HG02884 (cell line): ENCODE measurements around the gene MSL1.
"Not testable (repeated sequence)": the region's sequence is repeated elsewhere in the genome, so short reads cannot be mapped to it uniquely, and the experiment has no call there.

Experiments
- ATAC-seq: cut with Tn5 transposase; IDR thresholded peaks from one replicate; pipeline ENCODE4 v1.9.1; 2021; ENCODE audit warnings: mild to moderate bottlenecking, moderate library complexity; ENCODE audit not compliant: unreplicated experiment

MSL1 gene

GRCh38 chr17:40124279-40125141 is 2.7 kb downstream of the MSL1 start:
- ATAC-seq: no peak

GRCh38 chr17:40129498-40129897 is 7.7 kb downstream of the MSL1 start:
- ATAC-seq: no peak

- ATAC-seq: no peak
Measured at GRCh38 chr17:40130352-40131042, 8.7 kb downstream of the MSL1 start.

GRCh38 chr17:40134184-40134583 is 12.4 kb downstream of the MSL1 start:
- ATAC-seq: no peak

- ATAC-seq: no peak
Measured at GRCh38 chr17:40135817-40136216, 14.0 kb downstream of the MSL1 start.

- peak; percentile 5 for ATAC-seq
Measured at GRCh38 chr17:40139566-40140058, 17.8 kb downstream of the MSL1 start.

- not testable (repeated sequence) for ATAC-seq
Measured at GRCh38 chr17:40143166-40143565, 21.4 kb downstream of the MSL1 start.

- no peak for ATAC-seq
Measured at GRCh38 chr17:40145476-40145875, 23.7 kb downstream of the MSL1 start.

- no peak for ATAC-seq
Measured at GRCh38 chr17:40148527-40148926, 26.8 kb downstream of the MSL1 start.

GRCh38 chr17:40150276-40150675 is 28.5 kb downstream of the MSL1 start:
- ATAC-seq: no peak

GRCh38 chr17:40151414-40151963 is 29.7 kb downstream of the MSL1 start:
- ATAC-seq: no peak

GRCh38 chr17:40153603-40154236 is 31.9 kb downstream of the MSL1 start:
- ATAC-seq: no peak

GRCh38 chr17:40157973-40158372 is 36.2 kb downstream of the MSL1 start:
- ATAC-seq: no peak

- ATAC-seq: no peak
Measured at GRCh38 chr17:40158438-40159013, 36.8 kb downstream of the MSL1 start.

- ATAC-seq: no peak
Measured at GRCh38 chr17:40159456-40159855, 37.7 kb downstream of the MSL1 start.

- ATAC-seq: no peak
Measured at GRCh38 chr17:40167685-40168261, 46.0 kb downstream of the MSL1 start.

GRCh38 chr17:40168262-40168832 is 46.6 kb downstream of the MSL1 start:
- ATAC-seq: no peak

GRCh38 chr17:40170325-40170724 is 48.6 kb downstream of the MSL1 start:
- ATAC-seq: no peak

- ATAC-seq: no peak
Measured at GRCh38 chr17:40171750-40172149, 50.0 kb downstream of the MSL1 start.

GRCh38 chr17:40173091-40173777 is 51.5 kb downstream of the MSL1 start:
- ATAC-seq: no peak
